ENCODE results near the gene DNAH10.

DNAH10 gene

GRCh38 chr12:123750159-123750656, 11.9 kb upstream of the DNAH10 start:
- Histone ChIP-seq H3K36me3 (ENCODE audit: low read depth) (peaks cover 57% of the 10 kb centered on the region), H3K27me3 (ENCODE audit: insufficient read depth, poor library complexity, severe bottlenecking) (no peaks in the 10 kb centered on the region), H3K9me3 (ENCODE audit: severe bottlenecking) (no peaks in the 10 kb centered on the region), H3K4me1 (ENCODE audit: insufficient read depth, poor library complexity, severe bottlenecking) (no peaks in the 10 kb centered on the region), H3K4me3 (ENCODE audit: severe bottlenecking) (no peak overlapping the region), H3K27ac (ENCODE audit: poor library complexity, severe bottlenecking) (no peak overlapping the region)
- TF ChIP-seq CTCF (IDR thresholded peaks at IDR 0.05; ENCODE audit: poor library complexity, severe bottlenecking), result no peak
- no peak for ATAC-seq (ENCODE audit: low read depth)
- DNase-seq (ENCODE audit: low spot score), result no peak

- peaks cover 55% of the 10 kb centered on the region for H3K36me3 ChIP-seq (ENCODE audit: low read depth)
- no peaks in the 10 kb centered on the region for H3K27me3 ChIP-seq (ENCODE audit: insufficient read depth, poor library complexity, severe bottlenecking)
- no peaks in the 10 kb centered on the region for H3K9me3 ChIP-seq (ENCODE audit: severe bottlenecking)
- H3K27ac ChIP-seq (ENCODE audit: poor library complexity, severe bottlenecking), result no peak overlapping the region
- no peaks in the 10 kb centered on the region for H3K4me1 ChIP-seq (ENCODE audit: insufficient read depth, poor library complexity, severe bottlenecking)
- DNase-seq (ENCODE audit: low spot score) (no peak), ATAC-seq (ENCODE audit: low read depth) (no peak)
- TF ChIP-seq CTCF (IDR thresholded peaks at IDR 0.05; ENCODE audit: poor library complexity, severe bottlenecking), result no peak
- H3K4me3 ChIP-seq (ENCODE audit: severe bottlenecking), result no peak overlapping the region
Measured at GRCh38 chr12:123752046-123752445, 10.1 kb upstream of the DNAH10 start.

- no peak overlapping the region for H3K4me3 ChIP-seq (ENCODE audit: severe bottlenecking)
- ATAC-seq (ENCODE audit: low read depth), result no peak
- H3K4me1 ChIP-seq (ENCODE audit: insufficient read depth, poor library complexity, severe bottlenecking), result no peaks in the 10 kb centered on the region
- H3K27me3 ChIP-seq (ENCODE audit: insufficient read depth, poor library complexity, severe bottlenecking), result no peaks in the 10 kb centered on the region
- TF ChIP-seq CTCF (IDR thresholded peaks at IDR 0.05; ENCODE audit: poor library complexity, severe bottlenecking), result no peak
- H3K9me3 ChIP-seq (ENCODE audit: severe bottlenecking), result no peaks in the 10 kb centered on the region
- H3K36me3 ChIP-seq (ENCODE audit: low read depth), result peaks cover 45% of the 10 kb centered on the region
- DNase-seq (ENCODE audit: low spot score), result no peak
- no peak overlapping the region for H3K27ac ChIP-seq (ENCODE audit: poor library complexity, severe bottlenecking)
Measured at GRCh38 chr12:123754041-123754772, 7.9 kb upstream of the DNAH10 start.

GRCh38 chr12:123757561-123757960, 4.5 kb upstream of the DNAH10 start:
- peak; percentile 24; the same call in 1 of the 3 replicates for ATAC-seq (ENCODE audit: low read depth)
- no peaks in the 10 kb centered on the region for H3K4me1 ChIP-seq (ENCODE audit: insufficient read depth, poor library complexity, severe bottlenecking)
- peaks cover 3% of the 10 kb centered on the region for H3K27me3 ChIP-seq (ENCODE audit: insufficient read depth, poor library complexity, severe bottlenecking)
- no peak overlapping the region for H3K27ac ChIP-seq (ENCODE audit: poor library complexity, severe bottlenecking)
- no peaks in the 10 kb centered on the region for H3K9me3 ChIP-seq (ENCODE audit: severe bottlenecking)
- no peak for TF ChIP-seq CTCF (IDR thresholded peaks at IDR 0.05; ENCODE audit: poor library complexity, severe bottlenecking)
- DNase-seq (ENCODE audit: low spot score), result no peak
- H3K4me3 ChIP-seq (ENCODE audit: severe bottlenecking), result no peak overlapping the region
- peaks cover 20% of the 10 kb centered on the region; the same call in 1 of the 2 replicates for H3K36me3 ChIP-seq (ENCODE audit: low read depth)
